Activated T-cell treated with anti-CD3 and anti-CD28 coated beads for 4 hours (primary cell): ENCODE measurements around the gene MR1.
A peak's percentile ranks its signal among the peaks of the same experiment; 100 is the strongest.
"Not testable (repeated sequence)": the region's sequence is repeated elsewhere in the genome, so short reads cannot be mapped to it uniquely, and the experiment has no call there.

Experiments used
- DNase-seq: peaks from one replicate; pipeline ENCODE4 v3.0.0-alpha.2; 2020

The MR1 gene

DNA sequence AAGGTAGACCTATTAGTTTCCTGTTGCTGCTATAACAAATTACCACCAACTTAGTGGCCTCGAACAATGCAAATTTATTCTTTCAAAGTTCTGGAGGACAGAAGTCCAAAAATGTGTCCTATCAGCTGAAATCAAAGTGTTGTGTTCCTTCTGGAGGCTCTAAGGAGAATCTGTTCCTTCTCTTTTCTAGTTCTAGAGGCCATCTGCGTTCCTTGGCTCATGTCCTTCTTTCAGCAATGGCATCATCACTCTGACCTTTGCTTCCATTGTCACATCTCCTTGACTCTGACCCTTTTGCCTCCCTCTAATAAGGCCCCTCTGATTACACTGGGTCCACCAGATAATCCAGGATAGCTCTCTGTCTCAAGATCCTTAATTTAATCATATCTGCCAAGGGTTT lies 1.2 kb upstream of the MR1 start:
- no peak for DNase-seq

DNA sequence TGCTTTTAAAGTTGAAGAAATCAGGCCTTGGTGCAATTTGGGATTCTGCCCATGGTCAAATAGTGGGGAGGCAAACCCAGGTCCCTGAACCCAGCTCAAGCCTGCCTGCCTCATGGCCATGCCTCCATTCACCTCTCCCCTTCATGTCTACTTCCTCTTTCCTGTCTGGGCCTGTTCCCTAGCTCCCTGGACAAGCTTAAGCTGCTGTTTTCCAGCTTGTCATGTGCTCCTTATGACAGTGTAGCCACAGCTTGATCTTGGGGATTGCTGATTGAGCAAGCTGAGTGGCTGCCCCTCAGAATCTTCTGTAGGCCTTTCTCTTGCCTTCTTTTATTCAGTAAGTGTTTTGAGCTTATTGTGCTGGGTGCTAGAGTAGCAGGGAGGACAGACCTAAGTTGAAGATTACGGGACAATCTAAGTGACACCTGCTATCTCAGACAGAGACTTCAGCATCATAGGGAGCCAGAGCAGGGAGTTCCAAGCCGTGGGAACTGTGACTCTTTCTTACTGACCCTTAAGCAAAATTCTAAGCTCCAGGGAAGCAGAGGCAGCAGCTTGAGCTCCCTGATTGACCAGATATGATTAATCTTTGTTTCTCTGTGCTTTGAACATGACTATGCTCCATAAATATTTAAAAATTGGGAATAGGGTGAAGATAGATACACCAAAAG lies 520 bp upstream of the MR1 start:
- no peak for DNase-seq

DNA sequence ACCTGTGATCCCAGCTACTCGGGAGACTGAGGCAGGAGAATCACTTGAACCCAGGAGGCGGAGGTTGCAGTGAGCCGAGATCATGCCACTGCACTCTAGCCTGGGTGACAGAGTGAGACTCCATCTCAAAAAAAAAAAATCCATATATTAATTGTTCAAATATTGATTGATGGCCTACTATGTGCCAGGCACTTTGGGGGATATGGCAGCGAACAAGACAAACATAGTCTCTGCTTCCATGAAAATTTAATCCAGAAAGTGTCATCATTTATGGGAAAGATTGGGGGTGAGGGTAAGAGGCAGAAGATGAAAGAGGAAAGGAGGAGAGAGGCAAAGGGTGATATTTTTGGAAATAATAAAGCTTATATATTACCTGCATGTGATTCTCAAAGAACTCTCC lies 1.4 kb downstream of the MR1 start:
- not testable (repeated sequence) for DNase-seq

DNA sequence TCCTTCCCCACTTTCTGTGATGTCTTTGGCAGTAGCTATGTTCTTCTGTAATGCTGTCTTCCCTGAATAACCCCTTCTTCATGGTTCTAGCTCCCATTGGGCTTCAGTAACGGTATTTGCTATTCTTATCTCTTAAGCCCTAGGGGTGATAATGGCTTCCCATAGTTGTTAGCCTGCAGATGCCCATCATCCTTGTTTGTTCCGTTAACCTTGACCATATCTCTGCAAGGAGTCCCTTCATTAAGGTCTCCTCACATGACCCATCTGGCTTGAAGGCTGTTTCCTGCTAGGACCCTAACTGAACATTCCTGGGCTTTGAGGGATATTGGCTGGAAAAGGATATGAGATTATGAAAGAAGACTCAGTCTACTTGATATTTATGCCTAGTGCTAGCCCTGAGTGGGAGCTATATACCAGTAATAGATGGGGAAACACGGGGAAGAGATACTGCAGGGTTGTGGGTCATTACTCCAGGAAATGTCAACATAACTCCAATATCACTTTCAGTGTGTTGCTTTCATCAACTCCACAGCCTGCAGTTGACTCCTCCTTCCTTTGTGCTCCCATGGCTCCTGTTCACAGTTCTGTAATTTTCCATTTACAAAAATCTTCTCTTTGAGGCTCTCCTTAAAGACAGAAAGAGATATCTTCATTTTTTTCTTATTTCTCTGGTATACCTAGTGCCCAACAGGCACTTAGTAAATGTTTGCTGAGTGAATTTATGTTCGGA lies 2.5 kb downstream of the MR1 start:
- DNase-seq = no peak

DNA sequence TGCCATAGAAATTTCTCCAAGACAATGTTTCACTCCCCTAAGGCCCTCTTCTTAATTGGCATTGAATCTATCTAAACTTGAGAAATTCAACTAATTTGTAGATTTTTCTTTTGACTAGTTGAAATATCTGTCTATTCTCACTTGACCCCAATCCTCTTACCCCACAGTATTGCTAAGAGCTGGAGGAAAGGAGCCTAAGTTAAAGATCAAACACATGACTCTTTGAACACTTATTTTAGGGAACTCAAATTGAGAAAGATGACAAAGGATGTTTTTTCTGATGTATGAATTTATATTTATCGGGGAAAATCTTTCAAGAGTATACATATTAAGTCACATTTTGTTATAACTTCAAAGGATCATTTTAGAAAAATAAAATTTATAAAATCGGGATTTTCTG lies 3.6 kb downstream of the MR1 start:
- DNase-seq = no peak

DNA sequence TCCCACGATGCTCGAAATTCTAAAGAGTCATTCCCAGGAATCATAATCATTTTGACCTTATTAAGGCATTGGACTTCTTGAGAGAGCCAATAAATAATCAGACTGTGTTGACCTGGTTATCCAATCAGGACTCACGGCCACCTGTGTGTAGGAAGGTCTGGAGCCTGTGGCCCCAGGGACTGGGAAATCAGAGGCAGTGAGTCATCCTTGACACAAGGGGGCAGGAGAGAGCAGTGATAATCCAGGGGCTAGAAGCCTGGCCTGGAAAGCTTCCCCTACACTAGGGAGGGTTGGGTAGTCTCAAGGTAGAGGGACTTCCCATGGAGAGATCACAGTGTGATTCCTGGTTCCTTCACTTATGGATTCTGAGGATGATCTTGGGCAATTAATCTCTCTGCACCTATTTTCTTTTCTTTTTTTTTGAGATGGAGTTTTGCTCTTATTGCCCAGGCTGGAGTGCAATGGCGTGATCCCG lies 4.7 kb downstream of the MR1 start:
- peak; percentile 51 for DNase-seq

DNA sequence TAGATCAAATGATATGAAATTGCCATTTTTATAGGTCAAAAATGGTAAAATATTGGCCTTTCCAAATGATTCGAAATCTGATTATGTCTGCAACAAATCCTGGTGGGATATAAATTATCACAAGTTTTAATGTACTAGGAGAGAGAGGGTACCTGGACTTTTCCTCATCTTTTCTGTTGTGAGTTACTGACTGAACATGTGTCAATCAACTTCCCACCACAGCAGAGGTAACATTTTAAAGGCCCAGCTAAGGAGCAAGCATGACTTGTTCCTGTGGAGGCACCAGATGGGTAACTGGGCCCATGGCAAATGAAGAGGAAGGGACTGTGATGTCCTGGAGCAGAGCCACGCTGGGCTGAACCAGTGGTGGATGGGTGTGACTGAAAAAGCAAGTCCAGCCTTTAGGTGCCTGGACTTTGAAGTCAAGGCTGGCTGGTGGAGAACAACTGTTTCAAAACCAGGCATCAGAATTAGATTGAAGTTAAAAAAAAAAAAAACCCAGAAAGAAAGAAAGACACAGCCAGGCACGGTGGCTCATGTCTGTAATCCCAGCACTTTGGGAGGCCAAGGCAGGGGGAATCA lies 6.6 kb downstream of the MR1 start:
- DNase-seq = no peak

DNA sequence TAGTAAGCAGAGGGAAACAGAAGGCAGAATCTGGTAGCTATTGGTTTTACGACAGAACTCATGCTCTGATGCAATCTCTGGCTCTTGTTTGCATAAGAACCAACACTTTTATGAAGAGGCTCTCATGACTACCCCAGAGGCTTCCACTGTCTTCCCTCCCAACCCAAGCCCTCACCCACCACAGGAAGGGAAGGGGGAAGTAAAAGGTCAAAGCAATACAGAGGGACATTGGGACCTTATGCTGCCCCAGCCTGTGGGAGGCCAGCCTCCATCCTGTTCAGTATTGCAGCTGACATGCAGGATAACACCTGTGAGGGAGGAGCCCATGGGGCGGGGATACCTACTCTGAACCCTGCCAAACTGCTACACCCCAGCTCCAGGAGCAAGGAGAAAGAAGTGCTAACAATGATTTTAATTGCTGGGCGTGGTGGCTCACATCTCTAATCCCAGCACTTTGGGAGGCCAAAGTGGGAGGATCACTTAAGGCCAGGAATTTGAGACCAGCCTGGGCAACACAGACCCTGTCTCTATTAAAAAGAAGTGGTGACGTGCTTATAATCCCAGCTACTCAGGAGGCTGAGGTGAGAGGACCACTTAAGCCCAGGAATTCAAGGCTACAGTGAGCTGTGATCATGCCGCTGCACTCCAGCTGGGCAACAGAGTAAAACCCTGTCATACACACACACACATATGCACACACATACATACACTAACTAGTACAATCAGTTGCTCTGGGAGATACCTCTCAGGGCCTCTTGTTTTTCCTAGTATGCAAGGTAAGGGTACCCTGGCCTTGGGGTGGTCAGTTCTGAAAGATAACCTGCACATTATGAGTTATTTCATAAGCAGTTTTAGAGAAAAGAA lies 9.5 kb downstream of the MR1 start:
- DNase-seq = no peak

DNA sequence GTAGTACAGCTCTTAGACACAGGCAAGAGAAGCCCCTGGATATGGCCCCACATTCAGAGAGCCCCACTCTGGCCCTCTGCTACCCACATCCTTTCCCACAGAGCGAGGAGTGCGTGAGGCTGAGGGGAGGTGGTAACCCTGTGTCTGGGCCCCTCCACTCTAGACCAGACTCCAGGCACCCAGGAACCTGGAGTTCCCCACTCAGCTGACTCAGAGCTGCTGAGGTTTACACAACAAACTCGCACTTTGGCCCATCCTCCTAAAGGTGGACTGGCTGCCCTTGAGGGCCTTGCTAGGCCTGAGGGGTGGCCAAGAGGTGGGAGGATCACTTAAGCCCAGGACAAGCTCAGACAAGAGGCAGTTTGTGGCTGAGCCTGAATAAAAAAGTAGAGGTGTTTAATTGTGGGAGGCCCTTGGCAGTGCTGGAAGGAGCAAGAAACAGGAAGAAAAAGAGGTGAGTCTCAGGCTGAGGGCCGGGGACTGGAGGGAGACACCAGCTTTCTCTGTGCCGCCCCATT lies 10.7 kb downstream of the MR1 start:
- no peak for DNase-seq

DNA sequence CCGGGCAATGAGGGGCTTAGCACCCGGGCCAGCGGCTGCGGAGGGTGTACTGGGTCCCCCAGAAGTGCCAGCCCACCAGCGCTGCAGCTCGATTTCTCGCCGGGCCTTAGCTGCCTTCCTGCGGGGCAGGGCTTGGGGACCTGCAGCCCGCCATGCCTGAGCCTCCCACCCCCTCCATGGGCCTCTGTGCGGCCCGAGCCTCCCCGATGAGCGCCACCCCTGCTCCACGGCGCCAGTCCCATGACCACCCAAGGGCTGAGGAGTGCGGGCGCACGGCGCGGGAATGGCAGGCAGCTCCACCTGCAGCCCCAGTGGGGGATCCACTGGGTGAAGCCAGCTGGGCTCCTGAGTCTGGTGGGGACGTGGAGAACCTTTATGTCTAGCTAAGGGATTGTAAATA lies 12.2 kb downstream of the MR1 start:
- not testable (repeated sequence) for DNase-seq

DNA sequence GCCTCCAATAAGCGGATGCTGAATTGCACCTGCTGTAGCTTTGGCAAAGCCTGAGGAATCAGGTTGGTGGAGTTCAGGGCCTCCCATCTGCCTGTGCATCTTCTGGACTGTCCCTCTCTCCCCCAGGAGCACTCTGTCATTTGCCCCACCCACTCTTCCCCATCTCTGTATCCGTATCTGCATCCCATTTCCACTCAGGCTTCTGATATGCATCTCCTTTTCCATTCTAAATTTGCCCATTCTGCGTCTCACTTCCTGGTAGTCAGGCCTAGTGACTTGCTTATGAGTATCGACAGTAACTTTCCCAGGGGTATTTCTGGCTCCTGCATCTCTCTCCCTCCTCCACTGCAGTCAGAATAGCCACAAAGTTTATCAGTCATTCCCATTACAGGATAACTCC lies 15.6 kb downstream of the MR1 start:
- DNase-seq = no peak

DNA sequence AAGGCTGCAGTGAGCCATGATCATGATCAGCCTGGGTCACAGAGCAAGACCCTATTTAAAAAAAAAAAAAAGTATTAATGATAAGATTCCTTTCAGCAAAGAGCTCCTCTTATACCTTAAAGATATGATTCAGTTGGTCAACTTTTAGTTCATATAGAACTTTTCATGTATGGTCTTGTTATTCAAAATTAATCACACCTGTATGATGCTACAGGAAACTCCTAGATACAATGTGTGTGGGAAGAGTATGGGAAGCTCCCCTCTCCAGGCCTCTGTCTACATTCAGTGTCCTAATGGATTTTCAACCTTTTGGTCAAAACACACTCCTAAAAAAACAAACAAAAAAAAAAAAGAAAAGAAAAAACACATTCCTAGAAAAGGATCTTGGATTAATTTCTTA lies 17.1 kb downstream of the MR1 start:
- no peak for DNase-seq

DNA sequence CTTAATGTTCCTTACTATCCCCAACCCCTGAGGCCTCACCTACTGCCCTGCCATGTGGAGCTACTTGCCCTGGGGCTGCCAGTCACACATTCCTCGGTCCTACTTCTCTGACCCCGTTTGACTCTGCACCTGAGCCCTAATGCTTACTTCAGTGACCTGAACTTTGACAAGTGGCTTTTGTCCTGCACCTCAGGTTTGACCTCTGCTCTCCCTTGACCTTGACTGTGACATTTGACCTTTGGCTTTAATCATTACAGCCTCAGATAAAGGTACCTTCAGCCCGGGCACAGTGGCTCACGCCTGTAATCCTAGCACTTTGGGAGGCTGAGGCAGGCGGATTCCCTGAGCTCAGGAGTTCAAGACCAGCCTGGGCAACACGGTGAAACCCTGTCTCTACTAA lies 22.8 kb downstream of the MR1 start:
- no peak for DNase-seq

DNA sequence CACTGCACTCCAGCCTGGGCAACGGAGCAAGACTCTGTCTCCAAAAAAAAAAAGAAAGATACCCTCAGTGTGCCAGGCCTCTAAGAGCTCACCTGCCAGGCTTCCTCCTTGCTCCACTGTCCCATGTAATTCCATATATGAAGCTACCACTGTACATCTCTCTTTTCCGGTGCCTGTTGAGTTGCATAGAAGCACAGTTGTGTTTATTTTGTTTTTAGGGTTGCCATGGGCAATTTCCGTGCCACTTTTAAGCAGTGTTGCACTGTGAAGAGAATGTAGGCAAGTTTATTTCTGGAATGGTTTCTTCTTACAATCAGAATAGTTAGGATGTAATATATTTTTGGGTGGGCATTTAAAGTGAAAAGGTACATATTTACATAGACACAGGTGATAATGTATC lies 23.3 kb downstream of the MR1 start:
- no peak for DNase-seq

DNA sequence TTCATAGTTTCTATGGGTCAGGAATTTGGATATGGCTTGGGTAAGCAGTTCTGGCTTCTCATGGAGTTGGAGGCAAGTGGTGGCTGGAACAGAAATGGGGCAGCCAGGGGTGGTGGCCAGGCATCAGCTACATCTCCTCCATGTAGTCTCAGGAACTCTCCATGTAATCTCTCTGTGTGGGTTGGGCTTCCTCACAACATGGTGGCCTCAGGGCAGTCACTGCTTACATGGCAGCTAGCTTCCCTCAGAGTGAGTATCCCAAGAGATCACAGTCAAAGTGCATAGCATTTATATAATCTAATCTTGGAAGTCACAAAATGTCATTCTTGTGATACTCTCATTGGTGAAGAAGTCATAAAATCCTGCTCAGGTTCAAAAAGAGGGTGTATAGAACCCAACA lies 25.7 kb downstream of the MR1 start:
- no peak for DNase-seq

DNA sequence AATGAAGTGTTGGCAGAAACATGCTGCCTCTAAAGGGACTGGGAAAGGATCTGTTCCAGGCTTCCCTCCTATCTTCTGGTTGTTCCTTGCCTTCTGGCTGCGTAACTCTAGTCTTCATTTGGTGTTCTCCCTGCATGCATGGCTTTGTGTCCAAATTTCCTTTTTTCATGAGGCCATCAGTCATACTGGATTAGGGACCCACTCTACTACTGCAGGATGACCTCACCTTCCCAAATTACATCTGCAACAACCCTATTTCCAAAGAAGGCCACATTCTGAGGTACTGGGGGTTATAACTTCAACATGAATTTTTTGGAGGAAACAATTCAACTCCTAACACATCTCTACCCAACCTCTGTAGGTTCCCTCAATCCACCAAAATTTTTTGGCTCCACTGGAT lies 26.3 kb downstream of the MR1 start:
- DNase-seq = no peak

DNA sequence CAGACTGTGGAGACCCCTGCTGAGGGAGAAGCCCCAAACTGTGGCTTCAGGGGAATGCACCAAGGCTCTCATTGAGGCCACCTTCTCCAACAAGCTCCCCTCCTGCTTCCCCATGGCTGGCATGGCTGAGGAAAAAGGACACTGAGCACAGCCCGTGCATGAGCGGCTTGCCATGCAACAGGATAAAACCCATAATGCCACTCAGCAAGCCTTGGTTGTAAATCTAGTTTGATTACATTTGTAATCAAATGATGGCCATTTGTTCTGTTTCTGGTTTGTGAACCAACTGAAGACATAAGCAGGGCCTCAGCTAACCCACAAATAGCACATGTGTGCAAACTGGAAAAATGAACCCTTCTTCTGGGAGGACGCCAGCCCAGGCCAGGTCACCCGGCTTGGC lies 27.2 kb downstream of the MR1 start:
- DNase-seq = not testable (repeated sequence)

DNA sequence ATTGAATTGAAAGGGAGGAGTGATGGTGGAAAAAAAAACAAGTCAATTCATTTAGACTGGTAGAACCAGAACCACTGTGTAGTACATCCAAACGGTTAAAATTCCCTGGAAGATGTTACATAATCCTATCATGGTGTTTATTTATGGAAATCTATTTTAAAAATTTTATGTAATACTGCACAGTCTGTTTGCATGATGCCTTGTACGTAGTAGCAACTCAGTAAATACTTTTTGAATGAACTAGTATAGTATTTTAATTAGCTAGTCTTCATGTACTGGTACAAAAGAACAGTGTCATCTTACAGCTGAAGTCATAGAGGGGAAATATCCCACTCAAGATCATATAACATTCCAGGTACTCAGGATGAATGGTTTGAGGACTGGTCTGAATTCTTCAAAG lies 27.7 kb downstream of the MR1 start:
- DNase-seq = no peak

DNA sequence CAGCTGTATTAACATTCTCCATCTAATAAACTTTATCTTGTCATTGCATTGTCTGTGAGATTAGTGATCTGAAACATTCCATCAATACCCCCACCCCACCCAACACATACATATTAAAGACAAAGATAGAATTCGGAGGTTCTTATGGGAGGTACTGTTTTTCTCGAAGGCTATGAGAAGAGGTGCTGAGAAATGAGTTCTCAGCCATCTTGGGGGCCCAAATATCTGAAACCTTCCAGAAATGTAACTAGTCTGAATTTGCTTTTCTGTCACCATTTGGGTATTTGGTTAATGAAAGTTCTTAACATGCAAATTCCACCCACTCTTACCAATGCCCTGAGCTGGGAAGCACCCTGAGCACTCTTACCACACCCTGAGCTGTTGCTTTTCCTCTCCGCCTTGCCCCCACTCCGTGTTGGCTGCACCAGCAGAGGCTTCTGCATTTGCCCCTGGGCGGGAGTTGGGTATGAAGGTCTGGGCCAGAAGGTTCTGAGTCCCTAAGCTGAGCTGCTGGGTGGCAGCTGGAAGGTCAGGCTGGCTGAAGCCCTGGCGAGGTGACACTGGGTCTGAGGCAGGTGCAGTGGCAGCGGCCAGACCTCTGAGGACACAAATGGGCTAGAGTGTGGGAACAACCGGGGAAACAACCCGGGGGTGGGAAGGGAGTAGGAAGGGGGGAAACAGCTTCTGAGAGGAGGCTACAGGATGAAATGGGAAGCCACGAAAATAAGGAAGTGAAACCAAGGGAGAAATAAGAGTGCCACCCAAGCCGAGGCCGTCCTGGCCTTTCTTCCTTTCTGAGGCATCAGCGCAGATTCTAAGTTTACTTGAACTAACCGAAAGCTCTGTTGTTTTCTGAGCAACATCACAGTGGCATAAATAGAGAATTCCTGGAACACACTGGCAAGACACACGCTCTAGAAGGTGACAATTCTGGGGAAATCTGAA lies 28.4 kb downstream of the MR1 start:
- no peak for DNase-seq

DNA sequence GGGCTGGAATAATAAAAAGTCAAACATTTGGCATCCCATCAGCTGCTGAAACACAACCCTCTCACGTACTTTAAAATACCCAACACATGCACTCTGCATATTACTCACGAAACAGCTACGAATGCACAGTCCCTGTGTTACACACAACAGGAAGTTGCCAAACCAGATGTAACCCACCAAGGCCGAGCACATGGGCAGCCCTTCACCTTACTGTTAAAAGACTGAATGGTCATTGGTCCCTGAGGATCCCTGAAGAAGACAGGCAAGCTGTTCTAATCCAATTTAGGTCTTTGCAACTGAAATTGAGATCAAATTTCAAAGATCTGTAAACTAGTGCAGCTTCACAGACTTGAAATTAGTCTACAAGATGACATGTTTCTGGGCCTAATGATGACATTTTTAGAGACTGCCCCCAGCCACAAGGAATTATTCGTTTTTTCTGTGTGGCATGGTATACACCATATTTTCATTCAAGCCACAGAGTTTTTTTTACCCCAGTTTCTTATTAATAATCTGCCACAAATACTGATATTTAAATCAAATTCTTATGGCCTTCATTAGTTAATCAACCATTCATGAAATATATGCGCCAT lies 29.1 kb downstream of the MR1 start:
- no peak for DNase-seq

DNA sequence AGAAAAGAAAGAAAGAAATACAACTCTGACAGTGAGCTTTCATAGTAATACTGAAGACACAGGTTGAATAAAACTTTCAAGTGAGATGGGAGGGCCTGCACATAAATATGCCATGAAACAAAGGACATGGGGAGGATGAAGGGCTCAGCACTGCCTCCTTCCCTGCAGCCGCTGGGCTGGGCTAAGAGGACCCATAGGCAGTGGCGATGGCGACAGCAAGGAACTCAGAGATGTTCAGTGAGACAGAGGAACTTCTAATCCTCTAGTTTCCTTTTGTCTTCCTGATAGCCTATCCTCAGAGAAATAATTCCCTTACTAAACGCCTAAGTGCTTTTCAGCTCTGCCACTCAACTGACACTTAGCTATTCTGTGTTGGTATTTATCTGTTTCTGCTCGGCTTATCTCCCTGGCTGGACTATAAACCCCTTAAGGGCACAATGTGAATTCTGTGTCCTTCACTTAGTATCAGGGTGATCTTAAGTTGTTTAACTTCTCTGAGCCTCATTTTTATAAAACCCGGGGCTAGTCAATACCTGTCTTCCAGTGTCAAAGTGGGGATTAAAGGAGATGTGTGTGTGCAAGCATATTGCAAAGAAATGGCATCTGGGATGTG lies 30.3 kb downstream of the MR1 start:
- DNase-seq = no peak
